HepG2 (cell line): ENCODE data around the gene ZIM2. TPM values are rescaled to one million over a fixed set of nuclear protein-coding genes. Genes with fewer than 3 reads are reported as not detected.
A peak's percentile ranks its signal among the peaks of the same experiment; 100 is the strongest.

Source experiments
- ATAC-seq: fragments of 200-7000 bp; cut with Tn5 transposase; 3 replicates; pipeline ENCODE4 v1.9.1; 2020; ENCODE audit warnings: mild to moderate bottlenecking, moderate library complexity
- BruUV-seq: library from RNA; stranded (reverse); fragments of 400-500 nt; replicated peaks from 2 replicates; lab custom pipeline; 2021; lab: Mats Ljungman, UMichigan
- CTCF ChIA-PET: fragments of 300-600 bp; formaldehyde crosslinking; extraction: SDS; loops from one replicate; lab custom pipeline; 2021; ENCODE audit warnings: low total read pairs, inconsistent platforms, low intra/inter-chr PET ratio; lab: Yijun Ruan, JAX
- POLR2A ChIA-PET: fragments of 350-600 bp; sonication (Branson Sonifier 250); formaldehyde crosslinking; loops from one replicate; lab custom pipeline; 2020; ENCODE audit warnings: antibody characterized with exemption, inconsistent platforms; lab: Yijun Ruan, JAX
- DNase-seq: peaks from one replicate; pipeline ENCODE4 v3.0.0-alpha.2; 2015; ENCODE audit warnings: low spot score
- FAIRE-seq: peaks from 3 replicates; lab custom pipeline; 2011; peaks lifted over from hg19 to GRCh38; lab: Jason Lieb, UNC
- H2AFZ ChIP-seq: one replicate; pipeline ENCODE4 v1.6.1; 2011; ENCODE audit warnings: low read length, inconsistent platforms
- H3K27ac ChIP-seq: fragments of 300-600 bp; 3 replicates; pipeline ENCODE4 v1.8.0; 2011; ENCODE audit warnings: mixed run types, mild to moderate bottlenecking, mixed read lengths, low read length, inconsistent platforms; ENCODE audit not compliant: insufficient read depth; ENCODE audit errors: extremely low read length
- H3K27me3 ChIP-seq, 2 experiments: fragments of 200-600 bp in 1 of 2; 2 replicates in 1 of 2; 3 replicates in 1 of 2; pipeline versions ENCODE4 v1.6.0 to v1.8.0; 2011; ENCODE audit warnings: low read length in 2 of 2, mild to moderate bottlenecking in 2 of 2, moderate library complexity in 2 of 2, inconsistent platforms in 1 of 2; ENCODE audit not compliant: insufficient read depth in 2 of 2, control insufficient read depth in 1 of 2
- H3K36me3 ChIP-seq, 2 experiments: fragments of 200-600 bp in 1 of 2; replicated peaks in 1 of 2; 2 replicates in 1 of 2; 3 replicates in 1 of 2; pipeline versions ENCODE4 v1.5.1 to v1.8.0; 2011; ENCODE audit warnings: low read length in 2 of 2, inconsistent platforms in 1 of 2; ENCODE audit not compliant: insufficient read depth in 2 of 2, control insufficient read depth in 1 of 2
- H3K4me1 ChIP-seq: 2 replicates; pipeline ENCODE4 v1.5.1; 2012; ENCODE audit warnings: low read length, inconsistent platforms; ENCODE audit not compliant: insufficient read depth
- H3K4me2 ChIP-seq: 2 replicates; pipeline ENCODE4 v1.6.0; 2011; ENCODE audit warnings: low read depth, low read length, inconsistent platforms
- H3K4me3 ChIP-seq, 3 experiments: fragments of 200-600 bp in 1 of 3; sonication (generic), shearing (Covaris generic) in 1 of 3; replicated peaks in 1 of 3; 2 replicates each; pipeline ENCODE4 v1.5.1; 2011 to 2016; ENCODE audit warnings: low read length in 3 of 3, inconsistent platforms in 2 of 3, low read depth in 2 of 3, mild to moderate bottlenecking in 2 of 3, control low read depth in 1 of 3, mixed read lengths in 1 of 3; ENCODE audit not compliant: insufficient read depth in 1 of 3
- H3K79me2 ChIP-seq: one replicate; pipeline ENCODE4 v1.6.1; 2011; ENCODE audit warnings: low read length, inconsistent platforms; ENCODE audit not compliant: insufficient read depth
- H3K9ac ChIP-seq: 2 replicates; pipeline ENCODE4 v1.6.0; 2011; ENCODE audit warnings: mild to moderate bottlenecking, low read depth, low read length, inconsistent platforms; ENCODE audit not compliant: insufficient read depth
- H3K9me3 ChIP-seq: 2 replicates; pipeline ENCODE4 v1.5.1; 2012; ENCODE audit warnings: mild to moderate bottlenecking, low read length
- H4K20me1 ChIP-seq: 2 replicates; pipeline ENCODE4 v1.6.0; 2011; ENCODE audit warnings: inconsistent platforms, mild to moderate bottlenecking, low read length, moderate library complexity; ENCODE audit not compliant: insufficient read depth
- GATAD2A ChIP-seq: IDR thresholded peaks from 2 replicates; pipeline ENCODE4 v1.6.1; 2016
- HDAC1 ChIP-seq: sonication (generic); formaldehyde crosslinking; IDR thresholded peaks from 2 replicates; pipeline ENCODE4 v1.5.1; 2020; ENCODE audit warnings: mild to moderate bottlenecking, missing genetic modification reagents
- HDAC2 ChIP-seq: sonication (generic); formaldehyde crosslinking; IDR thresholded peaks from 2 replicates; pipeline ENCODE4 v1.4.0; 2020; ENCODE audit warnings: missing genetic modification reagents
- HIVEP1 ChIP-seq: sonication (generic); formaldehyde crosslinking; IDR thresholded peaks from 2 replicates; pipeline ENCODE4 v1.4.0; 2020; ENCODE audit warnings: mild to moderate bottlenecking, missing genetic modification reagents
- MAZ ChIP-seq, 2 experiments: sonication (generic) in 1 of 2; formaldehyde crosslinking in 1 of 2; IDR thresholded peaks; 2 replicates each; pipeline versions ENCODE4 v1.5.0 to v1.6.1; 2012 to 2020; ENCODE audit warnings: low read depth in 2 of 2, mild to moderate bottlenecking in 2 of 2, borderline replicate concordance in 1 of 2, improper control_type of control experiment in 1 of 2, low read length in 1 of 2, missing genetic modification reagents in 1 of 2, moderate library complexity in 1 of 2
- RAD21 ChIP-seq: fragments of 450-650 bp; formaldehyde crosslinking; IDR thresholded peaks from 2 replicates; pipeline ENCODE4 v1.5.0; 2020; ENCODE audit warnings: mild to moderate bottlenecking
- ZBTB7B ChIP-seq: sonication (generic); formaldehyde crosslinking; IDR thresholded peaks from 2 replicates; pipeline ENCODE4 v1.4.0; 2020; ENCODE audit warnings: missing genetic modification reagents
- ZNF282 ChIP-seq: fragments of 450-650 bp; IDR thresholded peaks from 2 replicates; pipeline ENCODE4 v1.6.1; 2018; ENCODE audit not compliant: partially characterized antibody
- ZNF772 ChIP-seq: sonication (generic); formaldehyde crosslinking; IDR thresholded peaks from 2 replicates; pipeline ENCODE4 v1.5.0; 2020; ENCODE audit warnings: mild to moderate bottlenecking, missing genetic modification reagents
- WGBS: methylation state at CpG from one replicate; pipeline ENCODE4 v1.1.6; 2017; ENCODE audit warnings: low lambda C conversion rate; 5-methylcytosine and 5-hydroxymethylcytosine counted together
- in situ Hi-C: cut with HindIII; loops from 2 replicates; pipeline ENCODE4 v1.10.0; 2017; ENCODE audit warnings: low pct_unique_long_range_greater_than_20kb; ENCODE audit not compliant: extremely low pct_ligation_motif_present
- intact Hi-C: fragments of 100-400 bp; cut with micrococcal nuclease; formaldehyde crosslinking; loops from one replicate; pipeline ENCODE4 v1.10.0; 2022; ENCODE audit not compliant: unreplicated experiment
- polyA plus RNA-seq, 8 experiments: library from polyadenylated mRNA; depleted of rRNA in 3 of 8; stranded (reverse) in 7 of 8; unstranded in 1 of 8; fragments of >200 nt; fragmentation: Illumina TruSeq in 4 of 8; extraction: Trizol in 4 of 8; gene quantifications; 2 replicates each; pipeline versions ENCODE4 v1.2.1 to v1.2.3, GENCODE V29; 2011 to 2016; ENCODE audit warnings: low read depth in 4 of 8, missing spikeins in 1 of 8, mixed read lengths in 1 of 8; ENCODE audit not compliant: insufficient read depth in 1 of 8
- total RNA-seq, 5 experiments: library from RNA; depleted of rRNA; stranded (reverse); fragments of >200 nt; fragmentation: Illumina TruSeq; extraction: Trizol; gene quantifications; 2 replicates each; pipeline ENCODE4 v1.2.3, GENCODE V29; 2016; ENCODE audit warnings: low read depth in 1 of 5
- TF ChIP-seq, protein P1 (sequence below): IDR thresholded peaks from 2 replicates; pipeline ENCODE4 v1.6.1; 2012; ENCODE audit warnings: inconsistent platforms
- TF ChIP-seq, protein P2 (sequence below): sonication (generic); formaldehyde crosslinking; IDR thresholded peaks from 2 replicates; pipeline ENCODE4 v1.5.0; 2020; ENCODE audit warnings: missing genetic modification reagents, mild to moderate bottlenecking, borderline replicate concordance
- TF ChIP-seq, protein P3 (sequence below): sonication (generic); formaldehyde crosslinking; IDR thresholded peaks from 2 replicates; pipeline ENCODE4 v1.4.0; 2020; ENCODE audit warnings: missing genetic modification reagents, borderline replicate concordance

The ZIM2 gene
- total and polyA plus RNA-seq, 2 of the 13 experiments (the other 11 are each of a cell fraction or from before 2014, with no cell fraction given) = 7.2 to 10.3 TPM

DNA sequence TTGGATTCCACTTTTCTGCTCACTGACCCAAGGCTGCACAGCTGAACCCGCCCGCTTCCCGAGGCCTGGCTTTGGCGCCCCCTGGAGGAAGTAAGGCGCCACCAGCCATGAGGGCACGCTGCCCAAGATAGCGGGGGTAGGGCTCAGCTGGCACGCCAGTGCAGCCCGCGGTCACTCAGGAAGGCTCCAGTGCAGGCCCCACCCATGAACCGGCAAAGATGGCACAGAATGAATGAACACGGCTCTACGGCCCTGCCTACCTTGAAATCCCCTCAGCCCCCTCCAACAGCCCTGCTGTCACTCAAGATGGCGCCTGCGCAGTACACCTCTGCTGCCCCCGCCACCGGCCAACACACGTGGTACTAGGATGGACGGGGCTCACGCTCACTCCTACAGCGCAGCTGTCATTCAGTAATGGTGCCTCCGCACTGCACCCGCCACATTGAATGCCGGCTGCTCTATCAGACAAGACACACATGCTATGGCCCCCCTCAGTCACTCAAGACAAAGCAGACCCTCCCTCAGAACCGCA lies 3.0 kb downstream of the ZIM2 start:
- no peak for FAIRE-seq
- Histone ChIP-seq H3K9me3 (no peaks in the 10 kb centered on the region), H3K9ac (peak overlapping the region; percentile 93), H3K4me1 (peaks cover 49% of the 10 kb centered on the region), H3K4me2 (peak overlapping the region; percentile 67), H2AFZ (no peak overlapping the region), H3K27ac (peak overlapping the region; percentile 62), H3K4me3 (peak overlapping the region; percentile 53 to 96 (median 84)), H3K27me3 (no peaks in the 10 kb centered on the region), H3K36me3 (peaks cover 11 to 37% of the 10 kb centered on the region in 2 experiments), H3K79me2 (peaks cover 94% of the 10 kb centered on the region), H4K20me1 (peaks cover 73% of the 10 kb centered on the region)
- intact Hi-C loops (no loop called here), in situ Hi-C loops (loop anchor here (10.0 kb wide), 1 partner anchor 227 kb away; no protein-coding TSS in a partner anchor)
- BruUV-seq = no TSS peak
- DNase-seq = peak; percentile 28
- peak; percentile 3 for ATAC-seq
- ChIA-PET CTCF (interaction anchor here (1.2 kb wide), 1 partner anchor 80 kb away, joined by 3 read pairs; no protein-coding TSS in a partner anchor), POLR2A (interaction anchor here (1.1 to 5.1 kb wide), 3 partner anchors 43 to 232 kb away, joined by 4 to 52 read pairs (median 5); no protein-coding TSS in a partner anchor)
- WGBS = 28% methylated on average over 7 of the region's 25 CpGs
- TF ChIP-seq, protein P1, sequence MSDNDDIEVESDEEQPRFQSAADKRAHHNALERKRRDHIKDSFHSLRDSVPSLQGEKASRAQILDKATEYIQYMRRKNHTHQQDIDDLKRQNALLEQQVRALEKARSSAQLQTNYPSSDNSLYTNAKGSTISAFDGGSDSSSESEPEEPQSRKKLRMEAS = peak; percentile 42; the same call in 1 of the 2 replicates
- TF ChIP-seq ZBTB7B (CRISPR knock-in tag) (no peak), HIVEP1 (CRISPR knock-in tag) (0 out of 2 replicates have a peak, but pooled peaks have one; percentile 25), ZNF282 (no peak), ZNF772 (peak; percentile 29; the same call in 1 of the 2 replicates), MAZ (IDR thresholded peaks at IDR 0.05; ENCODE audit: borderline replicate concordance, low read depth, low read length) (0 out of 2 replicates have a peak, but pooled peaks have one; percentile 17), MAZ (CRISPR knock-in tag; IDR thresholded peaks at IDR 0.05; ENCODE audit: low read depth) (no peak), HDAC2 (CRISPR knock-in tag) (0 out of 2 replicates have a peak, but pooled peaks have one; percentile 6), HDAC1 (CRISPR knock-in tag) (peak; percentile 41; the same call in 1 of the 2 replicates), RAD21 (0 out of 2 replicates have a peak, but pooled peaks have one; percentile 6), GATAD2A (CRISPR knock-in tag) (0 out of 2 replicates have a peak, but pooled peaks have one; percentile 26)
- TF ChIP-seq, protein P2, sequence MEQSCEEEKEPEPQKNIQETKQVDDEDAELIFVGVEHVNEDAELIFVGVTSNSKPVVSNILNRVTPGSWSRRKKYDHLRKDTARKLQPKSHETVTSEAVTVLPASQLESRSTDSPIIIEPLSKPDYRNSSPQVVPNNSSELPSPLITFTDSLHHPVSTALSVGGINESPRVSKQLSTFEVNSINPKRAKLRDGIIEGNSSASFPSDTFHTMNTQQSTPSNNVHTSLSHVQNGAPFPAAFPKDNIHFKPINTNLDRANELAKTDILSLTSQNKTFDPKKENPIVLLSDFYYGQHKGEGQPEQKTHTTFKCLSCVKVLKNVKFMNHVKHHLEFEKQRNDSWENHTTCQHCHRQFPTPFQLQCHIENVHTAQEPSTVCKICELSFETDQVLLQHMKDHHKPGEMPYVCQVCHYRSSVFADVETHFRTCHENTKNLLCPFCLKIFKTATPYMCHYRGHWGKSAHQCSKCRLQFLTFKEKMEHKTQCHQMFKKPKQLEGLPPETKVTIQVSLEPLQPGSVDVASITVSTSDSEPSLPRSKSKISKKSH = 0 out of 2 replicates have a peak, but pooled peaks have one; percentile 21
- TF ChIP-seq, protein P3, sequence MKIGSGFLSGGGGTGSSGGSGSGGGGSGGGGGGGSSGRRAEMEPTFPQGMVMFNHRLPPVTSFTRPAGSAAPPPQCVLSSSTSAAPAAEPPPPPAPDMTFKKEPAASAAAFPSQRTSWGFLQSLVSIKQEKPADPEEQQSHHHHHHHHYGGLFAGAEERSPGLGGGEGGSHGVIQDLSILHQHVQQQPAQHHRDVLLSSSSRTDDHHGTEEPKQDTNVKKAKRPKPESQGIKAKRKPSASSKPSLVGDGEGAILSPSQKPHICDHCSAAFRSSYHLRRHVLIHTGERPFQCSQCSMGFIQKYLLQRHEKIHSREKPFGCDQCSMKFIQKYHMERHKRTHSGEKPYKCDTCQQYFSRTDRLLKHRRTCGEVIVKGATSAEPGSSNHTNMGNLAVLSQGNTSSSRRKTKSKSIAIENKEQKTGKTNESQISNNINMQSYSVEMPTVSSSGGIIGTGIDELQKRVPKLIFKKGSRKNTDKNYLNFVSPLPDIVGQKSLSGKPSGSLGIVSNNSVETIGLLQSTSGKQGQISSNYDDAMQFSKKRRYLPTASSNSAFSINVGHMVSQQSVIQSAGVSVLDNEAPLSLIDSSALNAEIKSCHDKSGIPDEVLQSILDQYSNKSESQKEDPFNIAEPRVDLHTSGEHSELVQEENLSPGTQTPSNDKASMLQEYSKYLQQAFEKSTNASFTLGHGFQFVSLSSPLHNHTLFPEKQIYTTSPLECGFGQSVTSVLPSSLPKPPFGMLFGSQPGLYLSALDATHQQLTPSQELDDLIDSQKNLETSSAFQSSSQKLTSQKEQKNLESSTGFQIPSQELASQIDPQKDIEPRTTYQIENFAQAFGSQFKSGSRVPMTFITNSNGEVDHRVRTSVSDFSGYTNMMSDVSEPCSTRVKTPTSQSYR (CRISPR knock-in tag) = 0 out of 2 replicates have a peak, but pooled peaks have one; percentile 43
